DND-41 (cell line): ENCODE measurements around the gene CYP27B1.

ENCODE experiments used
- ATAC-seq: fragments of 200-7000 bp; cut with Tn5 transposase; 3 replicates; pipeline ENCODE4 v1.9.1; 2021; ENCODE audit warnings: low read depth; ENCODE audit not compliant: insufficient read depth
- DNase-seq: peaks from one replicate; pipeline ENCODE4 v3.0.0-alpha.2; 2020
- H2AFZ ChIP-seq: 2 replicates; pipeline ENCODE4 v1.6.0; 2012; ENCODE audit warnings: low read depth, low read length
- H3K27ac ChIP-seq: 2 replicates; pipeline ENCODE4 v1.5.1; 2012; ENCODE audit warnings: low read length, inconsistent platforms
- H3K27me3 ChIP-seq: fragments of 200-600 bp; sonication (generic); 2 replicates; pipeline ENCODE4 v1.6.0; 2012; ENCODE audit warnings: low read length, mild to moderate bottlenecking, inconsistent platforms; ENCODE audit not compliant: insufficient read depth, poor library complexity
- H3K36me3 ChIP-seq: 2 replicates; pipeline ENCODE4 v1.5.1; 2012; ENCODE audit warnings: low read length, inconsistent platforms; ENCODE audit not compliant: insufficient read depth
- H3K4me1 ChIP-seq: 2 replicates; pipeline ENCODE4 v1.5.1; 2012; ENCODE audit warnings: mild to moderate bottlenecking, low read length; ENCODE audit not compliant: insufficient read depth
- H3K4me2 ChIP-seq: 2 replicates; pipeline ENCODE4 v1.6.0; 2012; ENCODE audit warnings: mild to moderate bottlenecking, moderate library complexity, low read length, inconsistent platforms; ENCODE audit not compliant: insufficient read depth
- H3K4me3 ChIP-seq, 2 experiments: fragments of 200-600 bp in 1 of 2; shearing (Covaris generic) in 1 of 2; 2 replicates each; pipeline ENCODE4 v1.5.1; 2012 to 2016; ENCODE audit warnings: inconsistent platforms in 2 of 2, low read length in 2 of 2, mild to moderate bottlenecking in 2 of 2, low read depth in 1 of 2, moderate library complexity in 1 of 2
- H3K79me2 ChIP-seq: 2 replicates; pipeline ENCODE4 v1.6.0; 2012; ENCODE audit warnings: low read length, inconsistent platforms; ENCODE audit not compliant: insufficient read depth
- H3K9ac ChIP-seq: 2 replicates; pipeline ENCODE4 v1.6.0; 2012; ENCODE audit warnings: low read depth, mild to moderate bottlenecking, inconsistent platforms, low read length, moderate library complexity
- H3K9me3 ChIP-seq: 2 replicates; pipeline ENCODE4 v1.5.1; 2012; ENCODE audit warnings: low read length, moderate library complexity, mild to moderate bottlenecking, inconsistent platforms; ENCODE audit not compliant: insufficient read depth, severe bottlenecking
- H4K20me1 ChIP-seq: 2 replicates; pipeline ENCODE4 v1.6.0; 2012; ENCODE audit warnings: low read length; ENCODE audit not compliant: insufficient read depth
- CTCF ChIP-seq: IDR thresholded peaks from 2 replicates; pipeline ENCODE4 v1.5.1; 2012; ENCODE audit warnings: borderline replicate concordance, low read length, moderate library complexity, mild to moderate bottlenecking; ENCODE audit not compliant: poor library complexity, severe bottlenecking; ENCODE audit errors: extremely low read depth
- EZH2 ChIP-seq: IDR thresholded peaks from 3 replicates; pipeline ENCODE4 v1.6.1; 2012; ENCODE audit warnings: borderline replicate concordance, low read depth, mild to moderate bottlenecking, moderate library complexity, low read length, inconsistent platforms; ENCODE audit not compliant: severe bottlenecking

Gene CYP27B1

GRCh38 chr12:57735198-57735855 lies 31.6 kb downstream of the CYP27B1 start:
- Histone ChIP-seq H3K4me1 (peaks cover 15% of the 10 kb centered on the region), H3K4me2 (no peak overlapping the region), H3K4me3 (no peak overlapping the region), H2AFZ (no peak overlapping the region), H4K20me1 (peaks cover 15% of the 10 kb centered on the region), H3K9ac (no peak overlapping the region), H3K9me3 (no peaks in the 10 kb centered on the region), H3K36me3 (peaks cover 55% of the 10 kb centered on the region), H3K27ac (no peak overlapping the region), H3K79me2 (peaks cover 16% of the 10 kb centered on the region), H3K27me3 (no peaks in the 10 kb centered on the region)
- DNase-seq: no peak
- ATAC-seq: 0 out of 3 replicates have a peak, but pooled peaks have one; percentile 5
- TF ChIP-seq EZH2 (no peak), CTCF (no peak)

- no peak overlapping the region for H2AFZ ChIP-seq
- H3K27ac ChIP-seq: no peak overlapping the region
- H3K27me3 ChIP-seq: no peaks in the 10 kb centered on the region
- H3K4me1 ChIP-seq: peaks cover 8% of the 10 kb centered on the region
- no peak overlapping the region for H3K4me3 ChIP-seq
- no peaks in the 10 kb centered on the region for H3K9me3 ChIP-seq
- H4K20me1 ChIP-seq: peaks cover 12% of the 10 kb centered on the region
- no peak overlapping the region for H3K4me2 ChIP-seq
- H3K79me2 ChIP-seq: peaks cover 9% of the 10 kb centered on the region
- ATAC-seq (no peak), DNase-seq (no peak)
- H3K36me3 ChIP-seq: peaks cover 62% of the 10 kb centered on the region
- H3K9ac ChIP-seq: no peak overlapping the region
- no peak for TF ChIP-seq EZH2
These were observed 32.3 kb downstream of the CYP27B1 start for GRCh38 chr12:57734591-57734990.

- H3K36me3 ChIP-seq: peaks cover 65% of the 10 kb centered on the region
- H2AFZ ChIP-seq: no peak overlapping the region
- ATAC-seq (no peak), DNase-seq (no peak)
- H3K4me3 ChIP-seq: no peak overlapping the region
- no peak overlapping the region for H3K9ac ChIP-seq
- no peaks in the 10 kb centered on the region for H3K27me3 ChIP-seq
- no peak overlapping the region for H3K4me2 ChIP-seq
- peaks cover 5% of the 10 kb centered on the region for H4K20me1 ChIP-seq
- H3K79me2 ChIP-seq: peaks cover 2% of the 10 kb centered on the region
- H3K27ac ChIP-seq: no peak overlapping the region
- TF ChIP-seq EZH2 (no peak), CTCF (no peak)
- peaks cover 1% of the 10 kb centered on the region; the same call in 1 of the 2 replicates for H3K4me1 ChIP-seq
- no peaks in the 10 kb centered on the region for H3K9me3 ChIP-seq
These were observed 33.0 kb downstream of the CYP27B1 start for GRCh38 chr12:57733928-57734327.

GRCh38 chr12:57732726-57733593 lies 33.9 kb downstream of the CYP27B1 start:
- no peak overlapping the region for H3K4me3 ChIP-seq
- H3K4me2 ChIP-seq: no peak overlapping the region
- H3K4me1 ChIP-seq: no peaks in the 10 kb centered on the region
- H3K27me3 ChIP-seq: no peaks in the 10 kb centered on the region
- TF ChIP-seq CTCF (no peak), EZH2 (no peak)
- no peak overlapping the region; the same call in 1 of the 2 replicates for H3K27ac ChIP-seq
- DNase-seq (no peak), ATAC-seq (no peak)
- H3K9ac ChIP-seq: no peak overlapping the region
- H4K20me1 ChIP-seq: peaks cover 4% of the 10 kb centered on the region; the same call in 1 of the 2 replicates
- H2AFZ ChIP-seq: no peak overlapping the region
- H3K9me3 ChIP-seq: no peaks in the 10 kb centered on the region
- H3K79me2 ChIP-seq: 0 out of 2 replicates have a peak, but pooled peaks cover 2% of the 10 kb centered on the region
- peaks cover 65% of the 10 kb centered on the region for H3K36me3 ChIP-seq
